Upper lobe of left lung (tissue), 4 donors: Measurements from ENCODE around the gene SNRNP70.

Experiments used
- CTCF ChIP-seq, 6 experiments: fragments of 450-650 bp in 4 of 6; fragments of 200-600 bp in 2 of 6; sonication (generic) in 2 of 6; IDR thresholded peaks; one replicate each; pipeline ENCODE4 v1.5.1; 2016 to 2019; ENCODE audit warnings: antibody characterized with exemption in 6 of 6
- EP300 ChIP-seq, 4 donors: sonication (generic); formaldehyde crosslinking; IDR thresholded peaks; one replicate each; pipeline ENCODE4 v1.5.1; 2017; ENCODE audit warnings: antibody characterized with exemption in 4 of 4, control low read depth in 2 of 4
- POLR2A ChIP-seq, 4 donors: fragments of 450-650 bp; IDR thresholded peaks; one replicate each; pipeline ENCODE4 v1.5.1; 2016 to 2017; ENCODE audit warnings: antibody characterized with exemption in 4 of 4, mild to moderate bottlenecking in 2 of 4
- POLR2AphosphoS5 ChIP-seq, 2 donors: sonication (generic); formaldehyde crosslinking; IDR thresholded peaks; one replicate each; pipeline ENCODE4 v1.5.1; 2017; ENCODE audit warnings: antibody characterized with exemption in 2 of 2

GRCh38 chr19:49148044-49148682 is 62.9 kb downstream of the SNRNP70 start:
- no peak for TF ChIP-seq CTCF (IDR thresholded peaks at IDR 0.05)
- no peak for TF ChIP-seq POLR2A (IDR thresholded peaks at IDR 0.05)
- TF ChIP-seq EP300 (IDR thresholded peaks at IDR 0.05) = no peak
- no peak for TF ChIP-seq POLR2AphosphoS5 (IDR thresholded peaks at IDR 0.05)
